ENCODE data around the gene PUM1.

Gene PUM1

DNA sequence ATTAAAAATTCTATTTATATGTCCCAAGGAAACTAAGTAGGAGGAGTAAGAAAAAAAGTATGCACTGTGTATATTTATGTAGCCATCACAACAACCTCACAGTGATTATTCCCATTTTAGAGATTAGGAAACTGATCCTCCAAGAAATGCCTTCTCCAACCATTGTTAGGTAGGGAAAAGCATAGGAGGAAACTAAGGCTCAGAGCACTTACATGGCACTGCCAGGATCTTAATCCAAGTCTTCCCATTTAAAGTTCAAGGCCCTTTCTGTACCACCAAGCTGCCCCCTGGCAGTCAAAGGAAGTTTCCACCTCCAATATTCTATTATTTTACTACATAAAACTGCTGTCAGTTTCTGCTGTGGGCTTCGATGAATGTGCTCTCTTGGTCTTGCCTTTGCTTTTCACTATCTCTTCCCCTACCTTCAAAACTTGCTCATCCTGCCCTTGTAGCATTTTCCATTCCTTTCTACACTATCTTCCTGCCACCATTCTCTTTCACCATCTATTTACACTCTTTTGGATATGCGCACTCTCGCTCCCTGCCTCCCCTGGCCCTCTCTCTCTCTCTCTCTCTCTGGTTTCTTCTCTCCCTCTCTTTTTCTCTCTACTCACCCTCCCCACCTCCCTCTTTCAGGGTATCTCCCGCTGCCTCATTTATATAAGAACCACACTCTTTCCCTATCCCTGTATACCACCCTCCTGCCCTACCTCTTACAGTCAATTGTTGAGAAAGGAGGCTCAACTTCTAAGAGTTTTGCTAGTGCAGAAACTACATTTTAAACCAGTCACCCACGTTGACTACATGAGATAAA is 34.0 kb downstream of the PUM1 start:
- no peak overlapping the region for H3K4me3 ChIP-seq (ENCODE audit: insufficient read depth, low read depth, low read length)
- 66 to 73% methylated on average over 4 to 5 of the region's 5 CpGs for WGBS, 2 experiments
- H3K27ac ChIP-seq (ENCODE audit: insufficient read depth, low read depth, low read length, poor library complexity, severe bottlenecking): no peak overlapping the region
- H3K27me3 ChIP-seq (ENCODE audit: control insufficient read depth, insufficient read depth, low read length, poor library complexity, severe bottlenecking): no peaks in the 10 kb centered on the region
- no peaks in the 10 kb centered on the region for H3K36me3 ChIP-seq (ENCODE audit: control insufficient read depth, insufficient read depth, low read length)
- no peaks in the 10 kb centered on the region for H3K4me1 ChIP-seq (ENCODE audit: control insufficient read depth, insufficient read depth, low read length)
- no peaks in the 10 kb centered on the region for H3K9me3 ChIP-seq (ENCODE audit: control insufficient read depth, low read length)

DNA sequence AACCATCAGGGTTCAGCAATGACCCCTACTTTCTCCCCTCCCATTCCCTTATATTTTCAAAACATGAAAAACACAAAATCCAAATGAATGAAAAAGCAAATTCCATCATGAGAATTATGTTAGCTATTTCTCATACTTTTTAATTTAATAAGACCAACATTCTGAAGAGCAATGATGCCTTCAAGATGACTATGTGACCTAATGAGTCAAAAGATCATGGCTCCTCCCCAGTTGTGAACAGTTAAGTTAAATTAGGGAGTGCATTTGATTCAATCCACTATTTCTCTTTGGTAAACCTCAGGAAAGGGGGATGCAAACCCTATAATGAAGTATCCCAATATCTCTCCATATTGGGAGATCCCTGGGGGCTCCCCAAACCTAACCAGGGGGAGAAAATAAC is 36.5 kb downstream of the PUM1 start:
- H3K4me1 ChIP-seq (ENCODE audit: control insufficient read depth, insufficient read depth, low read length): no peaks in the 10 kb centered on the region
- no peak overlapping the region for H3K4me3 ChIP-seq (ENCODE audit: insufficient read depth, low read depth, low read length)
- no peaks in the 10 kb centered on the region for H3K36me3 ChIP-seq (ENCODE audit: control insufficient read depth, insufficient read depth, low read length)
- no peaks in the 10 kb centered on the region for H3K9me3 ChIP-seq (ENCODE audit: control insufficient read depth, low read length)
- no peak overlapping the region for H3K27ac ChIP-seq (ENCODE audit: insufficient read depth, low read depth, low read length, poor library complexity, severe bottlenecking)
- no peaks in the 10 kb centered on the region for H3K27me3 ChIP-seq (ENCODE audit: control insufficient read depth, insufficient read depth, low read length, poor library complexity, severe bottlenecking)

DNA sequence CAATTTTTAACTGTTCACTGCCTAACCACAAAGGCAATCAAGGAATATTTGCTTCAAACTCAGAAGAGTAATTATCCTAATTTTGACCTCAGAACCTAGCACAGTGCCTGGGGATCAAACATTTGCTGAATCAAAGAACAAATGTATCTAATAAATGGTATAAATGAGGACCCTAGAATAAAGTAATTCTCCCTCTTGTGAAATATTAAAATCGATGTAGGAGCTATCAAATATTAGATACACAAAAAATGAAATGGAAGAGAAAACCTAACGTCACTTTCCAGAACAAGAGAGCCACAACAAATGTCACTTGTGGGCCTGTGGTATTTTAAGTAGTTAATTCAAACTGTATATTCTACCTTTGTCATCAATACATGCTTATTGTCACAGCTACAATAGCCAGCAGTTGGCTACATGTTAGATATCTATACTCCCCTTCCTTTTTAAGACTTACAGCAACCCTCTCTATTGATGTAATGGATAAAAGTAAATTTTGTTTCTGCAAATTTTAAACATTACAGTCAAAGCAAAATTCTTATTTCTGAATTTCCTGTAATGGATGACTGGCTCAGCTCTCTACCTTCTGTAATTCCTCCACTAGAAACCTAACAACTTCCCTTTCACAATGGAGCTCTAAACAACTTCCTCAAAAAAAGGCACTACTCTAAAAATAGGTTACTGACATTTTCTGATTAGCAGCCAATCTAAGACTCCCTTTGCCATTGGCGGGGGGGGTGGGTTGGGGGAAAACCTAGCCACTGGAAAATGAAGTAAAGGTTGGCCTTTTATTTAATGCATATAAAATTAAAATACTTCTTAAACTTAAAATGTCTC is 37.6 kb downstream of the PUM1 start:
- Histone ChIP-seq H3K36me3 (ENCODE audit: control insufficient read depth, insufficient read depth, low read length) (no peaks in the 10 kb centered on the region), H3K4me1 (ENCODE audit: control insufficient read depth, insufficient read depth, low read length) (no peaks in the 10 kb centered on the region), H3K9me3 (ENCODE audit: control insufficient read depth, low read length) (no peaks in the 10 kb centered on the region), H3K4me3 (ENCODE audit: insufficient read depth, low read depth, low read length) (no peak overlapping the region), H3K27me3 (ENCODE audit: control insufficient read depth, insufficient read depth, low read length, poor library complexity, severe bottlenecking) (no peaks in the 10 kb centered on the region), H3K27ac (ENCODE audit: insufficient read depth, low read depth, low read length, poor library complexity, severe bottlenecking) (no peak overlapping the region)
- WGBS, 2 experiments: 97% methylated on average over 2 of the region's 3 CpGs; no CpG with 5 or more reads in 1 of the 2 experiments

DNA sequence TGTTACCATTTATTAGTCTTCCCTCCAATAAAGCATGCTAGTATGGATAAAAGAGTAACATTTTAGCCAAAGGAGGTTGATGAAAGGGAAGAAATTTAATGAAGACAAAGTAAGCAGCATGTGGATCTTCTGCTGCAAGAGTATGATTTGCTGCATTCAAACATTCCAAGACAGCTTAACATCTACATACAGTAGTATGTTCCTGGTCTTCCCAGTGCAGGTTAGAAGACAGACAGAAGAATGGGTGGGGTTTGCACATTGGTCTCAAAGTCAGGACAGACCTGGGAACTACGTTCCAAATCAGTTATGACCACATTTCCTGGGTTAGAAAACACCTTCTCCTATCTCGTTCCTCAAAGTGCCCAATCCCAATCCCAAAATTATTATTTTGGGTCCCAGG is 43.3 kb downstream of the PUM1 start:
- no peaks in the 10 kb centered on the region for H3K9me3 ChIP-seq (ENCODE audit: control insufficient read depth, low read length)
- no peaks in the 10 kb centered on the region for H3K27me3 ChIP-seq (ENCODE audit: control insufficient read depth, insufficient read depth, low read length, poor library complexity, severe bottlenecking)
- WGBS, 2 experiments: 91 to 94% methylated on average over 2 of the region's 2 CpGs
- H3K4me3 ChIP-seq (ENCODE audit: insufficient read depth, low read depth, low read length): no peak overlapping the region
- no peak overlapping the region for H3K27ac ChIP-seq (ENCODE audit: insufficient read depth, low read depth, low read length, poor library complexity, severe bottlenecking)
- H3K4me1 ChIP-seq (ENCODE audit: control insufficient read depth, insufficient read depth, low read length): no peaks in the 10 kb centered on the region
- no peaks in the 10 kb centered on the region for H3K36me3 ChIP-seq (ENCODE audit: control insufficient read depth, insufficient read depth, low read length)

DNA sequence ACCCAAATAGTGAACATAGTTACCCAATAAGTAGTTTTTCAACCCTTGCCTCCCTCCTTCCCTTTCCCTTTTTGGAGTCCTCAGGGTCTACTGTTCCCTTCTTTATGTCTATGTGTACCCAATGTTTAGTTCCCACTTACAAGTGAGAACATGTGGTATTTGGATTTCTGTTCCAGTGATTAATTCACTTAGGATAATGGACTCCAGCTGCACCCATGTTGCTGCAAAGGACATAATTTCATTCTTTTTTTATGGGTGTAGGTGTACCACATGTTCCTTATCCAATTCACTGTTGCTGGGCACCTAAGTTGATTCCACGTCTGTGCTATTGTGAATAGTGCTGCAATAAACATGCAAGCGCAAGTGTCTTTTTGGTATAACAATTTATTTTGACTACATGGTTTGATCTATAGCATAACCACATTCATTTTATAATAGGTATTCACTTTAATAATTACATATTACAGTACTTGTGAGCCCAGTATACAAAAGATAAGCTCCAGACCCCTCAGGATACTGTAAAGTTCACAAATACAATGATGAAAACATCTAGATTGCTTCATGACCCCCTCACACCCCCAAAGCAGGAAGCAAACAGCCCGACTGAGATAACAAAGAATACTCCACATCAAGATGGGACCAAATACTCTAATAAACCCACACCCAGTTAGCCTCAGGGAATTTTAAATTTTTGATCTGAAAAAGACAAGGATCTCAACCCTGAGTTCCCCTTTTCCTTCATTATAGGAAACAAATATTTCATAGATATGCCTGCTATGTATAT is 45.3 kb downstream of the PUM1 start:
- Histone ChIP-seq H3K9me3 (ENCODE audit: control insufficient read depth, low read length) (no peaks in the 10 kb centered on the region), H3K27ac (ENCODE audit: insufficient read depth, low read depth, low read length, poor library complexity, severe bottlenecking) (no peak overlapping the region), H3K27me3 (ENCODE audit: control insufficient read depth, insufficient read depth, low read length, poor library complexity, severe bottlenecking) (no peaks in the 10 kb centered on the region), H3K4me3 (ENCODE audit: insufficient read depth, low read depth, low read length) (no peak overlapping the region), H3K36me3 (ENCODE audit: control insufficient read depth, insufficient read depth, low read length) (no peaks in the 10 kb centered on the region), H3K4me1 (ENCODE audit: control insufficient read depth, insufficient read depth, low read length) (no peaks in the 10 kb centered on the region)
- 82 to 91% methylated on average over 2 to 3 of the region's 3 CpGs for WGBS, 2 experiments

DNA sequence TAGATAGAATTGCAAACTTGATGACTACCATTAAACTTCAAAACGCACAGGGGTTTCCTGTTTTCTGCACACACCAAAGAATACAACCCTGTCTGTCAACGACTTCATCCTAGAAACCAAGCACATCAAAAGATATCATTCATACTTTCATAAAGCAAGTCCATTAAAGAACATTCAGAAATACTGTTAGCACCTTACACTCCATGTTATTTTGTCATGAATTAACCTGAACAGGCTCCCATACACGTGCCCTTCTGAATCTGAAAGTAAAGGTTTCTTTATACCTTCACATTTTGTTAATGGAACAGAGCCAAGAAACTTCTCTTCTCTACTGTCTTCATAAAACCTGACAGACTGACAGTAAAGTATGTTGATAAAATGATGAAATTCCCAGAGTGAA is 46.1 kb downstream of the PUM1 start:
- Histone ChIP-seq H3K4me3 (ENCODE audit: insufficient read depth, low read depth, low read length) (no peak overlapping the region), H3K9me3 (ENCODE audit: control insufficient read depth, low read length) (no peaks in the 10 kb centered on the region), H3K36me3 (ENCODE audit: control insufficient read depth, insufficient read depth, low read length) (no peaks in the 10 kb centered on the region), H3K4me1 (ENCODE audit: control insufficient read depth, insufficient read depth, low read length) (no peaks in the 10 kb centered on the region), H3K27ac (ENCODE audit: insufficient read depth, low read depth, low read length, poor library complexity, severe bottlenecking) (no peak overlapping the region), H3K27me3 (ENCODE audit: control insufficient read depth, insufficient read depth, low read length, poor library complexity, severe bottlenecking) (no peaks in the 10 kb centered on the region)
- 92 to 96% methylated on average over 3 of the region's 3 CpGs for WGBS, 2 experiments

DNA sequence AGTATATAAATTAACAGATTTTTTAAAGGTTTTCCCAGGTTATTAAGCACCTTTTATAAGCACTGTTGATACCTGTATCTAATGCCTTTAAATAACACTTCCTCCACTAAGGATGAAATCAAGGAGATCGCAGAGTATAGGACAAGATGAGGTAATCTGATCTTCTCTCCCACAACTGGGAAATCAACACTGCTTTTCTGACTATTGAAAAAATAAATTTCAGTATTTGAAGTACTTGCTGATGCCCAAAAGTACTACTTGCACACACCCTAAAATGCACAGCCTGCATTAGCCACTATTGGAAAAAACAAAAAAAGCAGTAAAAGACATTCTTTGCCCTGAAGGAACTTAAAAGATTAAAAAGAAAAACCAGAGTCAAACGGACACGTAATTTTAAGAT is 48.6 kb downstream of the PUM1 start:
- 81 to 88% methylated on average over 1 to 3 of the region's 3 CpGs for whole genome bisulfite sequencing, 2 experiments
- H3K27ac ChIP-seq (ENCODE audit: insufficient read depth, low read depth, low read length, poor library complexity, severe bottlenecking): no peak overlapping the region

DNA sequence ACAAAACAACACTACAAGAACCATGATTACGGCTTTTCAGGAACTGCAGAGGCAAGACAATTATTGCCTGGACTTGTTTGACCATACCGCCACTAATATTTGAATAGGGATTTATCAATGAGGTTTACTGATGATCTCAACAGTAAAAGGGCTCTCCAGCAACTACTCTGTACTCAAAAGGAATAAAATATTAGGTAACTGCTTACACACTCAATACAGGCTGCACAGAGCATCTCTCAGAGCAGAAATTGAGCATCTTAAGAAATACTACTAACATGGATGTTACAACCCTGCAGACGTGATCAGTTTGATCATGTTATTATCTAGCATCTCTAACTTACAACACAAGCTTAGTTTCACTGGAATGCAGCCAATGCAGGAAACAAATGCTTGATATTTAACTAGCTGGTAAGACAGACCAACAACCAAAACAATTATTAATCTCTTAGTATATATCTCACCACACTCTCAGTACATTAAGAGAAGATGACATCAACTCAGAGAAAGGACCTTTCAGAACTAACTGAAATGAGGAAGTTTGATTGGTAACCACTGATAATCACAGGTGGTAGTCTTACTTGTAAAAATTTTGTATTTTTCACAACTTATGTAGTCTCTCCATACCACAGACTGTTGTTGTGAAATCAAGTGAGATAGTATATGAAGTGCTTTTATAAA is 52.2 kb downstream of the PUM1 start:
- Histone ChIP-seq H3K4me1 (ENCODE audit: control insufficient read depth, insufficient read depth, low read length) (no peaks in the 10 kb centered on the region), H3K27me3 (ENCODE audit: control insufficient read depth, insufficient read depth, low read length, poor library complexity, severe bottlenecking) (no peaks in the 10 kb centered on the region), H3K27ac (ENCODE audit: insufficient read depth, low read depth, low read length, poor library complexity, severe bottlenecking) (no peak overlapping the region), H3K4me3 (ENCODE audit: insufficient read depth, low read depth, low read length) (no peak overlapping the region), H3K36me3 (ENCODE audit: control insufficient read depth, insufficient read depth, low read length) (no peaks in the 10 kb centered on the region), H3K9me3 (ENCODE audit: control insufficient read depth, low read length) (no peaks in the 10 kb centered on the region)
- 94 to 98% methylated on average over 3 of the region's 3 CpGs for WGBS, 2 experiments

More for the DNA sequence above, 48.6 kb downstream of the PUM1 start:
- H3K4me1 ChIP-seq (ENCODE audit: control insufficient read depth, insufficient read depth, low read length): no peaks in the 10 kb centered on the region
- H3K36me3 ChIP-seq (ENCODE audit: control insufficient read depth, insufficient read depth, low read length): no peaks in the 10 kb centered on the region
- no peaks in the 10 kb centered on the region for H3K27me3 ChIP-seq (ENCODE audit: control insufficient read depth, insufficient read depth, low read length, poor library complexity, severe bottlenecking)
- no peak overlapping the region for H3K4me3 ChIP-seq (ENCODE audit: insufficient read depth, low read depth, low read length)
- H3K9me3 ChIP-seq (ENCODE audit: control insufficient read depth, low read length): no peaks in the 10 kb centered on the region

DNA sequence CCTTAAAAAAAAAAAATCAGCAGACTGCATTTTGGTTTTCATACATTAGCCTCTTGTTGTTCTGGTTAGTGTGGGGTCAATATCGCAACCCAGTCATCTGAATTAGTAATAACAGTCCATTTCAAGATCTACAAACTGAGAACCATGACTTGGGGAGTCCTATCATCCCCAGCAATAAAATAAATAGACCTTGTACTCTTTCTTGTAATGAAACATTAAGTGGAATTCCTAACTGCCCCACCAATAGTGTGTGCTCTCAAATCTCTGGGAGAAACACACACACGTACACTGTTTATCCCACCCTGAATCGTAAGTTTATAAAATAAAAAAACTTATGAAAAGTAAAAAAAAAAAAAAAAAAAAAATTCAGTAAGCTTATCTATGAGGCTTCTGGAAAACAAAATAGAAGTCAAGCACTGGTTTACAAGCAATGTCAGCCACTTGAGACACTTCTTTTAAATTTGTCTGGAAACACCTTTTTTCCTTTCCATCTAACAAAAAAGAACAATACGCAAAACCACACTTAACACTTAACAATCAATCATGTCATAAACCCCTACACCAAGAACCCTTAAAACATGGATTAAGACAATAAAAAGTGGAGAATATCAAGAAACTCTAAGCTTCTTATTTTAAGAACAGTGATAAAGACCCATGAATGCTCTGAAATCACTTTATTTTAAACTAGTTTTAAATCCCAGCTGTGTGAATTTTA is 53.1 kb downstream of the PUM1 start:
- H3K27me3 ChIP-seq (ENCODE audit: control insufficient read depth, insufficient read depth, low read length, poor library complexity, severe bottlenecking): no peaks in the 10 kb centered on the region
- no peak overlapping the region for H3K4me3 ChIP-seq (ENCODE audit: insufficient read depth, low read depth, low read length)
- H3K27ac ChIP-seq (ENCODE audit: insufficient read depth, low read depth, low read length, poor library complexity, severe bottlenecking): no peak overlapping the region
- H3K36me3 ChIP-seq (ENCODE audit: control insufficient read depth, insufficient read depth, low read length): no peaks in the 10 kb centered on the region
- WGBS, 2 experiments: 93 to 96% methylated on average over 2 to 4 of the region's 4 CpGs
- H3K4me1 ChIP-seq (ENCODE audit: control insufficient read depth, insufficient read depth, low read length): no peaks in the 10 kb centered on the region
- H3K9me3 ChIP-seq (ENCODE audit: control insufficient read depth, low read length): no peaks in the 10 kb centered on the region

All from ectodermal cell (in vitro differentiated cells).